Thoracic aorta (tissue), 2 donors: ENCODE measurements around the gene LYPD6B. TPM values are rescaled to one million over a fixed set of nuclear protein-coding genes. Genes with fewer than 3 reads are reported as not detected.

Experiments
- ATAC-seq: fragments of 150-250 bp; one replicate; pipeline ENCODE4 v1.8.0; 2017; ENCODE audit warnings: low read depth; ENCODE audit not compliant: insufficient number of reproducible peaks, low FRiP score
- DNase-seq: peaks from one replicate; pipeline ENCODE4 v3.0.0-alpha.2; 2020; ENCODE audit warnings: low spot score
- H3K27ac ChIP-seq, 2 donors: fragments of 200-600 bp; sonication (generic); 1 replicate in 1 of 2; 2 replicates in 1 of 2; pipeline ENCODE4 v1.5.1; 2016; ENCODE audit warnings: mild to moderate bottlenecking in 2 of 2, moderate library complexity in 2 of 2
- H3K27me3 ChIP-seq: fragments of 200-600 bp; sonication (generic); replicated peaks from 2 replicates; pipeline ENCODE4 v1.6.0; 2016; ENCODE audit warnings: mild to moderate bottlenecking; ENCODE audit not compliant: insufficient read depth
- H3K36me3 ChIP-seq: fragments of 200-600 bp; sonication (generic); one replicate; pipeline ENCODE4 v1.5.1; 2016
- H3K4me1 ChIP-seq, 2 donors: fragments of 200-600 bp; sonication (generic); 1 replicate in 1 of 2; 2 replicates in 1 of 2; pipeline versions ENCODE4 v1.5.1 to v1.6.0; 2016; ENCODE audit warnings: low read depth in 2 of 2, mild to moderate bottlenecking in 1 of 2; ENCODE audit not compliant: control insufficient read depth in 1 of 2
- H3K4me3 ChIP-seq: fragments of 200-600 bp; sonication (generic); 2 replicates; pipeline ENCODE4 v1.5.1; 2016; ENCODE audit warnings: mild to moderate bottlenecking
- H3K9me3 ChIP-seq: fragments of 200-600 bp; sonication (generic); 2 replicates; pipeline ENCODE4 v1.5.1; 2016
- CTCF ChIP-seq: fragments of 200-600 bp; sonication (generic); IDR thresholded peaks from one replicate; pipeline ENCODE4 v1.5.1; 2019; ENCODE audit warnings: antibody characterized with exemption
- total RNA-seq, 2 donors: library from RNA; depleted of rRNA; stranded (reverse); fragments of >200 nt; gene quantifications; one replicate each; pipeline versions ENCODE4 v1.1.0 to v1.2.3, GENCODE V29; 2016

The LYPD6B gene
- total RNA-seq, 2 donors from 2014 or later = not detected

- H3K9me3 ChIP-seq = no peaks in the 10 kb centered on the region
- no peak overlapping the region for H3K27ac ChIP-seq
- TF ChIP-seq CTCF = no peak
- H3K27me3 ChIP-seq = no peaks in the 10 kb centered on the region
- H3K36me3 ChIP-seq = no peaks in the 10 kb centered on the region
- no peak overlapping the region for H3K4me3 ChIP-seq
- no peaks in the 10 kb centered on the region for H3K4me1 ChIP-seq
- ATAC-seq = no peak
- DNase-seq = no peak
Measured at GRCh38 chr2:149112068-149112467, 73.6 kb downstream of the LYPD6B start.

- no peaks in the 10 kb centered on the region for H3K36me3 ChIP-seq
- no peak for DNase-seq
- H3K27me3 ChIP-seq = no peaks in the 10 kb centered on the region
- TF ChIP-seq CTCF = no peak
- no peak overlapping the region for H3K4me3 ChIP-seq
- no peaks in the 10 kb centered on the region for H3K4me1 ChIP-seq
- no peak for ATAC-seq
- H3K27ac ChIP-seq = no peak overlapping the region
- H3K9me3 ChIP-seq = no peaks in the 10 kb centered on the region
Measured at GRCh38 chr2:149112713-149113112, 74.2 kb downstream of the LYPD6B start.

GRCh38 chr2:149115781-149116180, 77.3 kb downstream of the LYPD6B start:
- Histone ChIP-seq H3K27me3 (no peaks in the 10 kb centered on the region), H3K9me3 (no peaks in the 10 kb centered on the region), H3K4me3 (no peak overlapping the region), H3K36me3 (no peaks in the 10 kb centered on the region), H3K4me1 (no peaks in the 10 kb centered on the region), H3K27ac (no peak overlapping the region)
- TF ChIP-seq CTCF = no peak
- ATAC-seq = no peak
- DNase-seq = no peak

GRCh38 chr2:149119368-149119767, 80.9 kb downstream of the LYPD6B start:
- no peak for TF ChIP-seq CTCF
- DNase-seq = no peak
- no peak overlapping the region for H3K27ac ChIP-seq
- ATAC-seq = no peak
- no peaks in the 10 kb centered on the region for H3K27me3 ChIP-seq
- H3K9me3 ChIP-seq = no peaks in the 10 kb centered on the region
- no peak overlapping the region for H3K4me3 ChIP-seq
- no peaks in the 10 kb centered on the region for H3K4me1 ChIP-seq
- no peaks in the 10 kb centered on the region for H3K36me3 ChIP-seq

GRCh38 chr2:149122516-149122915, 84.0 kb downstream of the LYPD6B start:
- ATAC-seq = no peak
- H3K4me1 ChIP-seq = no peaks in the 10 kb centered on the region
- no peak overlapping the region for H3K4me3 ChIP-seq
- no peak for TF ChIP-seq CTCF
- no peaks in the 10 kb centered on the region for H3K36me3 ChIP-seq
- H3K9me3 ChIP-seq = no peaks in the 10 kb centered on the region
- no peak for DNase-seq
- no peak overlapping the region for H3K27ac ChIP-seq
- H3K27me3 ChIP-seq = no peaks in the 10 kb centered on the region
